CD8-positive, alpha-beta memory T cell (primary cell): ENCODE measurements around the gene GRAP2. TPM values are rescaled to one million over a fixed set of nuclear protein-coding genes. Genes with fewer than 3 reads are reported as not detected.
"Not testable (repeated sequence)": the region's sequence is repeated elsewhere in the genome, so short reads cannot be mapped to it uniquely, and the experiment has no call there.

Source experiments
- CTCF ChIA-PET: fragments of 350-600 bp; sonication (Branson Sonifier 250); formaldehyde crosslinking; loops from one replicate; lab custom pipeline; 2021; ENCODE audit warnings: antibody characterized with exemption; lab: Charles Lee
- POLR2A ChIA-PET: fragments of 350-600 bp; sonication (Branson Sonifier 250); formaldehyde crosslinking; loops from one replicate; lab custom pipeline; 2021; ENCODE audit warnings: antibody characterized with exemption; lab: Charles Lee
- DNase-seq, 5 donors: peaks; one replicate each; pipeline versions ENCODE4 v3.0.0 to v3.0.0-alpha.2; 2020 to 2022; ENCODE audit warnings: mixed read lengths in 1 of 5
- H3K27ac ChIP-seq: one replicate; pipeline ENCODE4 v1.7.0; 2013; ENCODE audit warnings: low read depth, mild to moderate bottlenecking, low read length, moderate library complexity
- H3K27me3 ChIP-seq: 2 replicates; pipeline ENCODE4 v1.7.0; 2013; ENCODE audit warnings: low read length, mild to moderate bottlenecking; ENCODE audit not compliant: insufficient read depth, poor library complexity, severe bottlenecking
- H3K36me3 ChIP-seq: 2 replicates; pipeline ENCODE4 v1.7.0; 2013; ENCODE audit warnings: mild to moderate bottlenecking, low read length, moderate library complexity; ENCODE audit not compliant: insufficient read depth
- H3K4me1 ChIP-seq: 2 replicates; pipeline ENCODE4 v1.7.0; 2013; ENCODE audit warnings: mild to moderate bottlenecking, low read length, moderate library complexity; ENCODE audit not compliant: insufficient read depth
- H3K4me3 ChIP-seq: 2 replicates; pipeline ENCODE4 v1.7.0; 2013; ENCODE audit warnings: mild to moderate bottlenecking, low read length
- H3K9me3 ChIP-seq: 2 replicates; pipeline ENCODE4 v1.7.0; 2013; ENCODE audit warnings: mild to moderate bottlenecking, low read length
- H3K27ac Mint-ChIP-seq, 8 donors: one replicate each; pipeline ENCODE4 v1.8.0; 2020 to 2021; ENCODE audit warnings: mixed read lengths in 8 of 8, mild to moderate bottlenecking in 6 of 8, inconsistent platforms in 3 of 8, moderate library complexity in 3 of 8
- H3K27me3 Mint-ChIP-seq, 2 donors: one replicate each; pipeline ENCODE4 v1.8.0; 2020 to 2021; ENCODE audit warnings: mixed read lengths in 2 of 2, mild to moderate bottlenecking in 1 of 2, moderate library complexity in 1 of 2
- H3K36me3 Mint-ChIP-seq, 3 donors: one replicate each; pipeline ENCODE4 v1.8.0; 2020 to 2021; ENCODE audit warnings: mixed read lengths in 3 of 3, inconsistent platforms in 1 of 3, mild to moderate bottlenecking in 1 of 3
- H3K4me1 Mint-ChIP-seq, 3 donors: one replicate each; pipeline ENCODE4 v1.8.0; 2020 to 2021; ENCODE audit warnings: mixed read lengths in 3 of 3, inconsistent platforms in 1 of 3, mild to moderate bottlenecking in 1 of 3
- H3K4me3 Mint-ChIP-seq, 7 donors: one replicate each; pipeline ENCODE4 v1.8.0; 2020 to 2021; ENCODE audit warnings: mixed read lengths in 7 of 7, mild to moderate bottlenecking in 6 of 7, moderate library complexity in 4 of 7, inconsistent platforms in 2 of 7
- H3K9me3 Mint-ChIP-seq, 5 donors: one replicate each; pipeline ENCODE4 v1.8.0; 2020 to 2022; ENCODE audit warnings: mixed read lengths in 5 of 5, mild to moderate bottlenecking in 3 of 5, moderate library complexity in 2 of 5, inconsistent platforms in 1 of 5
- polyA plus RNA-seq: library from polyadenylated mRNA; unstranded; fragments of 300-500 nt; fragmentation: Illumina TruSeq; gene quantifications from one replicate; pipeline ENCODE4 v1.2.3, GENCODE V29; 2021
- total RNA-seq, 2 experiments: library from RNA; stranded (reverse); gene quantifications; one replicate each; pipeline ENCODE4 v1.2.3, GENCODE V29; 2021

Gene GRAP2
- total and polyA plus RNA-seq, 3 experiments from 2014 or later, result 41.8 to 103 (median 53.2) TPM

DNA sequence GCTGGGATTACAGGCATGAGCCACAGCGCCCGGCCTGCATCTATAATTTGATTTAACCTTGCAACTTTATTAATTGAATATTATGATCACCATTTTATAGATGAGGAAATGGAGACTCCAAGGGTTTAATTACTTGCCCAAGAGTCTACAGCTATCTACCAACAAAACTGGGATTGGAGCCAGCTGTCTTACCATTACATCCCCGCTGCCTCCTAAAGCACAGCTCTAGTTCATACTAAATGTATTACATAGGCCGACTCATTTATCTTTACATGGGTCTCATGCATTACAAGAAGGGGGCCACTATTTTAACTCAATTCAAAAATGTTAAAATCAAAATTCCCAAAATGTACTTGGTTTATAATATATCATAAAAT, 45.2 kb downstream of the GRAP2 start:
- H3K4me3 Mint-ChIP-seq, result peak overlapping the region in 2 of 7 donors; percentile 5 to 13
- H3K36me3 ChIP-seq, result peaks cover 28% of the 10 kb centered on the region
- H3K9me3 ChIP-seq, result no peaks in the 10 kb centered on the region

DNA sequence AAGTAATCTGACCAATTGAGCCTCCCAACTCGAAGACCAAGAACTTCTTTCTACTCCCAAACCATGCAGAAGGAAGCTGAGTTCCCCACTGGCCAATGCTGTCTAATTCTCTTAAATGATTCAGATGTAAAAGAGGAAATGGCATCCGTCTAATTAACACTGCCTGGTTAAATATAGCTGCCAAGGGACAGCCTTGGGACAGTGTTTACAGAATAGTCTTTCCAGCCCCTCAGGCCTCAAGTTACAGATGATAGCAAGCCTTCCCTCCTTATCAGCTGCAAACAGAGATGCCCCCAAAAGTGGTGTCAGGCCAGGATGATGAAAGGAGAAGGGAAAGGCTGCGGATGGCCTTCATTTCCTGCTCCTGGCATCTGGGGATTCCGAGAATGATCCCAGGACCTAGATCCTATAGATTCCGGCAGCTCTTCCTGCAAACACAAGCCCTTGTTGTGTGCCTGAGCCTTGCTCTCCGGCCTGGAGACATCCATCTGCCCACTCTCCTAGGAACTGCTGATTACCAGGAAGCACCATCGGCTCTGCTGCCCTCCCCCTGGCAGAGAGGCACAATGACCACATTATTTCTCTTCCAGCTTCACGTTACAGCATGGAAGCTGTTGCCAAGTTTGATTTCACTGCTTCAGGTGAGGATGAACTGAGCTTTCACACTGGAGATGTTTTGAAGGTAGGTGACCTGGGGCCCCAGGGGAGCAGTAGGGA, 45.8 kb downstream of the GRAP2 start:
- DNase-seq, result no peak
- Mint-ChIP-seq H3K9me3 (no peaks in the 10 kb centered on the region), H3K36me3 (peaks cover 9 to 76% (median 23%) of the 10 kb centered on the region in 3 donors), H3K4me1 (peaks cover 95 to 100% (median 99%) of the 10 kb centered on the region in 3 donors), H3K27ac (peak overlapping the region in 7 of 8 donors; percentile 70 to 95 (median 81)), H3K27me3 (no peaks in the 10 kb centered on the region), H3K4me3 (peak overlapping the region in 3 of 7 donors; percentile 19 to 44 (median 24))
- ChIA-PET POLR2A (no interaction called here), CTCF (interaction anchor here (0.6 to 2.0 kb wide), 7 partner anchors 10 to 610 kb away, joined by 3 to 6 read pairs (median 4); no protein-coding TSS in a partner anchor)
- H3K27ac ChIP-seq, result peak overlapping the region; percentile 52
- peaks cover 28% of the 10 kb centered on the region for H3K36me3 ChIP-seq
- peak overlapping the region; percentile 1 for H3K4me3 ChIP-seq
- H3K4me1 ChIP-seq, result peaks cover 99% of the 10 kb centered on the region
- no peaks in the 10 kb centered on the region for H3K27me3 ChIP-seq
- H3K9me3 ChIP-seq, result no peaks in the 10 kb centered on the region

More for the DNA sequence above, 45.2 kb downstream of the GRAP2 start:
- peak overlapping the region; percentile 52 for H3K27ac ChIP-seq
- H3K4me1 ChIP-seq, result peaks cover 99% of the 10 kb centered on the region
- Mint-ChIP-seq H3K9me3 (no peaks in the 10 kb centered on the region), H3K4me1 (peaks cover 95 to 100% (median 99%) of the 10 kb centered on the region in 3 donors), H3K36me3 (peaks cover 9 to 72% (median 20%) of the 10 kb centered on the region in 3 donors), H3K27ac (peak overlapping the region in 6 of 8 donors; percentile 70 to 95 (median 86)), H3K27me3 (no peaks in the 10 kb centered on the region)
- no peaks in the 10 kb centered on the region for H3K27me3 ChIP-seq
- POLR2A ChIA-PET, result no interaction called here
- CTCF ChIA-PET, result interaction anchor here (0.6 to 1.9 kb wide), 4 partner anchors 9 to 610 kb away, joined by 4 to 6 read pairs (median 4); no protein-coding TSS in a partner anchor
- no peak overlapping the region for H3K4me3 ChIP-seq
- no peak for DNase-seq

DNA sequence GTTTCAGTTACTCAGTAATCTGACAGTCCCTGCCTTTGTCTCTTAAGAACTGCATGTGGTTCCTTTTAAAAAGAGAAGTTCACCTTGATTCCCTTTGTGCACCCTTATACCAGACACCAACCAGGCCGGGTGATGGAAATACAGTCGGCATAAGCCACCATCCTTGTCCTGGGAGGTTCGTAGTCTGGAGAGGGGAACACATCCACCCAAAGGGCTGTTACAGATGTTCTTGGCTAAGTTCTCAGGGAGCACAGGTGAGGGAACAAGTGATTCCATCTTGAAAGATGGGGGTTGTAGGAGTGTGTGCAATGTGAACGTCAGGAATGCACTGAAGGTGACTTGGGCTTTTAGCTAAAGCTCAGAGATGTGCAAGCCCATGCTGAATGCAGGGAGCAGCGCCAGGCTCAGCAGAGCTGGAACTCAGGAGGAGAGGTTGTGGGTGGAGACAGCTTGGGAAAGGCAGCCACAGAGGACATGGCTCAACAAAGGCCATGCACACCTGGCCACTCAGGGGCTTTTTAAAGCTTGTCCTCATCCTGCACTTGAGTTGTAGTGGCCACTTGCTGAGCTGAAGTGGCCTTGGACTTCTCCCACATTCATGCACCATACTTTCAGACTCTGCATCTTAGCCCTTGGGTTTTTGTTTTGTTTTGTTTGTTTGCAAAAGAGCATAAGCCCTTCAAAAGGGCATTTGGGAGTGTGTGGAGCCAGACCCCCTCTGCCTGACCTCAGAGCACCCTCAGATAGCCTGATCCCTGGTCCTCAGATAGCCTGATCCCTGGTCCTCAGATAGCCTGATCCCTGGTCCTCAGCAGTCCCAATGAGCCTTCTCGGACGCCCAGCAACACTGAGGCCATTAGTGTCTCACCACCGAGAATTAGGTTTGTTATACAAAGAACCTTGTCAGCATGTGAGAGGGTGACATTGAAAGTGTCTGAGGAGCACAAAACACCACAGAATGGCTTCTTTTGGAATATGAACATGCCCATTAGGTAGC, 46.6 kb downstream of the GRAP2 start:
- H3K9me3 ChIP-seq, result no peaks in the 10 kb centered on the region
- no peaks in the 10 kb centered on the region for H3K27me3 ChIP-seq
- POLR2A ChIA-PET, result no interaction called here
- peak overlapping the region; percentile 1 for H3K4me3 ChIP-seq
- Mint-ChIP-seq H3K27ac (peak overlapping the region in 7 of 8 donors; percentile 70 to 92 (median 81)), H3K27me3 (no peaks in the 10 kb centered on the region), H3K4me3 (peak overlapping the region in 3 of 7 donors; percentile 14 to 44 (median 19)), H3K4me1 (peaks cover 93 to 100% (median 99%) of the 10 kb centered on the region in 3 donors), H3K36me3 (peaks cover 9 to 76% (median 23%) of the 10 kb centered on the region in 3 donors), H3K9me3 (no peaks in the 10 kb centered on the region)
- H3K27ac ChIP-seq, result peak overlapping the region; percentile 52
- peaks cover 99% of the 10 kb centered on the region for H3K4me1 ChIP-seq
- peaks cover 28% of the 10 kb centered on the region for H3K36me3 ChIP-seq
- CTCF ChIA-PET, result interaction anchor here (0.6 to 2.0 kb wide), 5 partner anchors 21 to 413 kb away, joined by 3 to 6 read pairs (median 4); no protein-coding TSS in a partner anchor
- no peak for DNase-seq

DNA sequence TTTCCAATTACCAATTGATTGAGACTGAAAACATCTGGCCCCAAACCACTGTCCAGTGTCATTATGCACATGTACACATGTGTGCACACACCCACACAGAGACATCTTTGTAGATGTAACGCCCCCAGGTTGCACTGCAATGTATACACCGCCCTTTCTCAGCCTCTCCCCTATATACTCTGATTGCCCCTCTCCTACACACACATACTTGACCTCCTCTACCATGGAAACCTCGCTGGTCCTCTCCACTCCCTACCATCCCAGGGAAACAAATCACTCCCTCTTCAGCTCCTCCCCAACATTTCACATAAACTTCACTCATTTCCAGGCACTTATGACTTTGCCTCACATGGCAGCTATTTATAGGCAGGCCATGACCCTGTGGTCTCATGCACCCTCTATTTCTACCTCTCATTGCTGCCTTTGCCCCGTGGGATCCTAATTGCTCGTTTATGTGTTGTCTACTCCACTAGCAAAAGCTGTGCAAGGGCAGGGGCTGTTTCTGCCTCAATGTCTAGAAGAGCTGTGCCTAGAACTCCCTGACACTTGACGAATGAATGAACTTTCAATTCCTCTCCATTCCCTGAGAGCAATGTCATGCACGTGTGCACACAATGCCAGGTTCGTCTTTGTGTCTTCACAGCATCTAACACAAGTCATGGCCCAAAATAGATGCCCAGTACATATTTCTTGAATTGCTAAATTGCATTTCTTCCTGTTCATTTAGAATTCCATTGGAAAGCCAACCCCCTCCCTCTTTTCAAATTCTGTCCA, 49.3 kb downstream of the GRAP2 start:
- Mint-ChIP-seq H3K27ac (peak overlapping the region in 7 of 8 donors; percentile 10 to 96 (median 85)), H3K4me3 (peak overlapping the region in 6 of 7 donors; percentile 7 to 83 (median 42)), H3K4me1 (peaks cover 85 to 99% (median 96%) of the 10 kb centered on the region in 3 donors), H3K36me3 (peaks cover 9 to 88% (median 28%) of the 10 kb centered on the region in 3 donors), H3K27me3 (no peaks in the 10 kb centered on the region), H3K9me3 (peaks cover 0 to 1% (median 0%) of the 10 kb centered on the region in 5 donors)
- no peak overlapping the region for H3K27ac ChIP-seq
- no peak for DNase-seq
- POLR2A ChIA-PET, result interaction anchor here (1.0 kb wide), 1 partner anchor 12 kb away, joined by 3 read pairs; no protein-coding TSS in a partner anchor
- H3K27me3 ChIP-seq, result no peaks in the 10 kb centered on the region
- peaks cover 47% of the 10 kb centered on the region for H3K36me3 ChIP-seq
- no peak overlapping the region for H3K4me3 ChIP-seq
- H3K4me1 ChIP-seq, result peaks cover 99% of the 10 kb centered on the region
- H3K9me3 ChIP-seq, result no peaks in the 10 kb centered on the region
- CTCF ChIA-PET, result interaction anchor here (1.2 kb wide), 1 partner anchor 75 kb away, joined by 4 read pairs; no protein-coding TSS in a partner anchor

DNA sequence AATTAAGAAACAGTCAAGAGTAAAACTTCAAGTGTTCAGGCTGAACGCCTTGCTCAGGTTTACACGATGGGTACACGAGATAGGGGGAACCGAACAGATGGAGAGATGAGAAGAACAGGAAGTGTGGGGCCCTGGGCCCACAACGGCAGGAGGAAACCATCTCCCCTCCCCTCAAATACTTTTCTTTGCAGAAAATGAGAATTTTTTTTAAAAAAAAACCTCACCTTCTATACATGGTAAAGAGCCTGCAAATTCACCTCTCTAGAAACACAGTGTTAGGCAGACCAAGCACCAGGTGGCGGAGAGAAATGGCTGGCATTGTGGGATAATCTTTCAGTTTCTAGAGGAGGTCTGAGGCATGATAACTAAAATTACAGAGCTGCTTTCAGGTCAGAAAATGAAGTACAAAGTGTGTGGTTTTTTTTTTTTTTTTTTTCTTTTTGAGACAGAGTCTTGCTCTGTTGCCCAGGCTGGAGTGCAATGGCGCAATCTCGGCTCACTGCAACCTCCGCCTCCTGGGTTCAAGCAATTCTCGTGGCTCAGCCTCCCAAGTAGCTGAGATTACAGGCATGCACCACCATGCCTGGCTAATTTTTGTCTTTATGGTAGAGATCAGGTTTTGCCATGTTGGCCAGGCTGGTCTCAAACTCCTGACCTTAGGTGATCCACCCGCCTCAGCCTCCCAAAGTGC, 50.9 kb downstream of the GRAP2 start:
- Mint-ChIP-seq H3K4me3 (peak overlapping the region; percentile 60 to 83 (median 75)), H3K4me1 (peaks cover 78 to 94% (median 90%) of the 10 kb centered on the region in 3 donors), H3K36me3 (peaks cover 14 to 91% (median 29%) of the 10 kb centered on the region in 3 donors), H3K27ac (peak overlapping the region in 7 of 8 donors; percentile 41 to 97 (median 89))
- H3K27me3 ChIP-seq, H3K9me3 Mint-ChIP-seq, H3K27me3 Mint-ChIP-seq, H3K9me3 ChIP-seq, H3K27ac ChIP-seq: not testable (repeated sequence)
- POLR2A ChIA-PET, result interaction anchor here (0.7 kb wide), 1 partner anchor 15 kb away, joined by 3 read pairs; no protein-coding TSS in a partner anchor
- CTCF ChIA-PET, result interaction anchor here (0.9 to 1.8 kb wide), 4 partner anchors 9 to 73 kb away, joined by 3 to 5 read pairs (median 3); no protein-coding TSS in a partner anchor
- Histone ChIP-seq H3K4me1 (peaks cover 94% of the 10 kb centered on the region), H3K36me3 (peaks cover 58% of the 10 kb centered on the region), H3K4me3 (peak overlapping the region; percentile 10)
- DNase-seq, result peak in 2 of 5 donors; percentile 33 to 72

GRCh38 chr22:39952347-39952746, 51.5 kb downstream of the GRAP2 start:
- Histone ChIP-seq H3K27ac (no peak overlapping the region), H3K27me3 (no peaks in the 10 kb centered on the region), H3K9me3 (no peaks in the 10 kb centered on the region), H3K4me3 (peak overlapping the region; percentile 10), H3K4me1 (peaks cover 94% of the 10 kb centered on the region), H3K36me3 (peaks cover 63% of the 10 kb centered on the region)
- H3K27ac Mint-ChIP-seq, result peak overlapping the region in 7 of 8 donors; percentile 72 to 97 (median 89)
- peak overlapping the region; percentile 21 to 83 (median 74) for H3K4me3 Mint-ChIP-seq
- no peaks in the 10 kb centered on the region for H3K27me3 Mint-ChIP-seq
- POLR2A ChIA-PET, result no interaction called here
- CTCF ChIA-PET, result interaction anchor here (0.9 to 1.8 kb wide), 6 partner anchors 12 to 417 kb away, joined by 3 to 5 read pairs (median 4); no protein-coding TSS in a partner anchor
- peaks cover 0 to 1% (median 0%) of the 10 kb centered on the region in 5 donors for H3K9me3 Mint-ChIP-seq
- H3K36me3 Mint-ChIP-seq, result peaks cover 20 to 91% (median 35%) of the 10 kb centered on the region in 3 donors
- peak in 1 of 5 donors; percentile 60 for DNase-seq
- H3K4me1 Mint-ChIP-seq, result peaks cover 78 to 94% (median 90%) of the 10 kb centered on the region in 3 donors
